GM12878 (cell line): ENCODE measurements around the gene SNRNP25. TPM values are rescaled to one million over a fixed set of nuclear protein-coding genes. Genes with fewer than 3 reads are reported as not detected.

Source experiments
- ATAC-seq: fragments of 200-7000 bp; cut with Tn5 transposase; 3 replicates; pipeline ENCODE4 v1.9.1; 2020; ENCODE audit warnings: mild to moderate bottlenecking, moderate library complexity
- BruUV-seq: library from RNA; stranded (reverse); fragments of 400-500 nt; replicated peaks from 2 replicates; lab custom pipeline; 2021; lab: Mats Ljungman, UMichigan
- CTCF ChIA-PET: fragments of 300-600 bp; sonication (Branson Sonifier 250); formaldehyde crosslinking; extraction: SDS; loops from one replicate; lab custom pipeline; 2021; ENCODE audit warnings: inconsistent platforms; lab: Yijun Ruan, JAX
- POLR2A ChIA-PET: fragments of 350-600 bp; formaldehyde crosslinking; extraction: SDS; loops from one replicate; lab custom pipeline; 2021; ENCODE audit warnings: inconsistent platforms; lab: Charles Lee
- RAD21 ChIA-PET: fragments of 300-600 bp; sonication (Branson Sonifier 250); formaldehyde crosslinking; loops from one replicate; lab custom pipeline; 2023; ENCODE audit warnings: antibody characterized with exemption; ENCODE audit not compliant: unreplicated experiment; lab: Charles Lee
- SMC1A ChIA-PET: fragments of 300-600 bp; sonication (Branson Sonifier 250); formaldehyde crosslinking; loops from one replicate; lab custom pipeline; 2023; ENCODE audit not compliant: unreplicated experiment, uncharacterized antibody; lab: Charles Lee
- DNase-seq: peaks from one replicate; pipeline ENCODE4 v3.0.0-alpha.2; 2011; ENCODE audit warnings: low read depth, low spot score
- FAIRE-seq: peaks from 3 replicates; lab custom pipeline; 2011; peaks lifted over from hg19 to GRCh38; lab: Jason Lieb, UNC
- H2AFZ ChIP-seq: 2 replicates; pipeline ENCODE4 v1.6.0; 2011; ENCODE audit warnings: low read depth, low read length, control low read depth; ENCODE audit not compliant: control insufficient read depth
- H3K27ac ChIP-seq: 2 replicates; pipeline ENCODE4 v1.5.1; 2011; ENCODE audit warnings: control low read depth; ENCODE audit not compliant: control insufficient read depth, insufficient read depth
- H3K27me3 ChIP-seq, 2 experiments: replicated peaks in 1 of 2; 2 replicates each; pipeline versions ENCODE4 v1.6.0 to v1.6.1; 2011; ENCODE audit warnings: low read length in 1 of 2; ENCODE audit not compliant: control insufficient read depth in 2 of 2, insufficient read depth in 2 of 2
- H3K36me3 ChIP-seq, 2 experiments: 2 replicates each; pipeline ENCODE4 v1.5.1; 2011; ENCODE audit warnings: low read length in 1 of 2; ENCODE audit not compliant: control insufficient read depth in 2 of 2, insufficient read depth in 2 of 2
- H3K4me1 ChIP-seq: 2 replicates; pipeline ENCODE4 v1.6.1; 2011; ENCODE audit warnings: mild to moderate bottlenecking, low read length, moderate library complexity, mixed read lengths; ENCODE audit not compliant: control insufficient read depth, insufficient read depth
- H3K4me2 ChIP-seq: 2 replicates; pipeline ENCODE4 v1.6.0; 2011; ENCODE audit warnings: control low read depth; ENCODE audit not compliant: control insufficient read depth, insufficient read depth
- H3K4me3 ChIP-seq: fragments of 200-600 bp; sonication (generic); 2 replicates; pipeline ENCODE4 v1.5.1; 2016
- H3K79me2 ChIP-seq: 2 replicates; pipeline ENCODE4 v1.6.0; 2011; ENCODE audit warnings: low read length; ENCODE audit not compliant: control insufficient read depth, insufficient read depth
- H3K9ac ChIP-seq: 2 replicates; pipeline ENCODE4 v1.8.0; 2011; ENCODE audit warnings: low read length, control low read depth, mixed read lengths; ENCODE audit not compliant: control insufficient read depth, insufficient read depth
- H3K9me3 ChIP-seq: replicated peaks from 3 replicates; pipeline ENCODE4 v1.5.1; 2011; ENCODE audit warnings: mild to moderate bottlenecking, low read length; ENCODE audit not compliant: control insufficient read depth, insufficient read depth
- H4K20me1 ChIP-seq: 2 replicates; pipeline ENCODE4 v1.6.0; 2011; ENCODE audit not compliant: control insufficient read depth, insufficient read depth
- POLR2A ChIP-seq: IDR thresholded peaks from 2 replicates; pipeline ENCODE4 v1.6.1; 2011; ENCODE audit warnings: low read depth, mild to moderate bottlenecking, low read length
- WGBS: methylation state at CpG from one replicate; pipeline ENCODE4 v1.1.6; 2016; ENCODE audit warnings: low lambda C conversion rate; ENCODE audit not compliant: insufficient replicate concordance, insufficient coverage; ENCODE audit errors: missing lambda C conversion rate; 5-methylcytosine and 5-hydroxymethylcytosine counted together
- in situ Hi-C: fragments of 300-500 bp; cut with MboI; formaldehyde crosslinking; loops from 9 replicates; pipeline ENCODE4 v1.14.3; 2018; ENCODE audit warnings: mixed read lengths
- intact Hi-C: fragments of 100-400 bp; cut with micrococcal nuclease; formaldehyde crosslinking; loops from one replicate; pipeline ENCODE4 v1.14.2; 2022; ENCODE audit not compliant: unreplicated experiment
- polyA plus RNA-seq, 11 experiments: library from polyadenylated mRNA; depleted of rRNA in 4 of 11; unstranded in 6 of 11; stranded (reverse) in 5 of 11; fragments of >200 nt; fragmentation: Nextera tagmentation in 4 of 11; fragmentation: Illumina TruSeq in 1 of 11; extraction: Ambion mirVana in 4 of 11; extraction: Trizol in 1 of 11; gene quantifications; 1 replicate in 1 of 11; 2 replicates in 10 of 11; pipeline versions ENCODE4 v1.2.1 to v1.2.3, GENCODE V29; 2011 to 2016; ENCODE audit warnings: inconsistent platforms in 2 of 11, missing spikeins in 2 of 11, low read depth in 1 of 11
- total RNA-seq, 4 experiments: library from RNA; depleted of rRNA in 3 of 4; stranded (reverse); fragments of >200 nt in 3 of 4; fragmentation: Illumina TruSeq in 1 of 4; extraction: Trizol in 1 of 4; gene quantifications; 2 replicates each; pipeline versions ENCODE4 v1.2.1 to v1.2.3, GENCODE V29; 2013 to 2021
- TF ChIP-seq, protein P1 (sequence below): fragments of 450-650 bp; IDR thresholded peaks from 2 replicates; pipeline ENCODE4 v1.6.1; 2017; ENCODE audit warnings: mild to moderate bottlenecking, moderate library complexity

SNRNP25 gene
- total and polyA plus RNA-seq, 10 of the 15 experiments (the other 5 are each of a cell fraction or from before 2014, with no cell fraction given): 40.9 to 138 (median 67.2) TPM

DNA sequence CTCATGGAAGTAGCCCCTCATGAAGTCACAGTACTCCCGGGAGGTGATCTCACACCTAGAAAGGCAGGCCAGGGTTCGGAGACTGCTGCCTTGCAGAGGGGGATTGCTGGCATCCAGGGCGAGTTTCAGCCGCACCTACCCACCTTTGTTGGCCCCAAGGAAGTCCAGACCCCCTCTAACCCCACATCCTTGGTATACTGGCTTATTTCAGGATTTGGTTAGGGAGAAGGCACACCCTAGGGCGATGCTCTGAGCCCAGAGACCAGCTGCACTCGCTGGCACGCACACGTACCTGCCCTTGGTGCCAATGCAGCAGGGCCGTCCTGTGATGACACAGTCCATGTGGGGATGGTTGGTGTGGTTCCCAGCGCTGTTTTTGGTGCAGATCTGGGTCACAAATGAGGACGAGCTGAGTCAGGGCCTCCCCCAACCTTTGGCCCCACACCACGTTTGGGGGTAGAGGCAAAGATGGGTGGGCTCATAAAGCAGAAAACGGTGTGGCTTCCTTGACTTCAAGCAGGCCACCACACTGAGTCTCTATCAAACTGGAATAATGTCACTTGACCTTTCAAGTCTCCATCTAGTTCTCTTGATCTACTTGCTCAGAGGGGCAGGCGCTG is 5.9 kb downstream of the SNRNP25 start:
- Histone ChIP-seq H4K20me1 (no peaks in the 10 kb centered on the region), H3K4me1 (no peaks in the 10 kb centered on the region), H3K9me3 (no peaks in the 10 kb centered on the region), H2AFZ (no peak overlapping the region), H3K4me2 (no peak overlapping the region), H3K27ac (no peak overlapping the region), H3K4me3 (no peak overlapping the region), H3K9ac (no peak overlapping the region), H3K27me3 (no peaks in the 10 kb centered on the region), H3K79me2 (peaks cover 5% of the 10 kb centered on the region), H3K36me3 (peaks cover 6% of the 10 kb centered on the region in 2 experiments)
- DNase-seq (no peak), ATAC-seq (no peak), FAIRE-seq (no peak)
- SMC1A ChIA-PET: no interaction called here
- 82% methylated on average over 14 of the region's 14 CpGs for WGBS
- in situ Hi-C loops: no loop called here
- CTCF ChIA-PET: interaction anchor here (2.0 to 4.0 kb wide), 2 partner anchors 37 kb away, joined by 12 to 16 read pairs; no protein-coding TSS in a partner anchor
- 0 out of 2 replicates have a peak, but pooled peaks have one; percentile 12 for TF ChIP-seq POLR2A
- TF ChIP-seq, protein P1, sequence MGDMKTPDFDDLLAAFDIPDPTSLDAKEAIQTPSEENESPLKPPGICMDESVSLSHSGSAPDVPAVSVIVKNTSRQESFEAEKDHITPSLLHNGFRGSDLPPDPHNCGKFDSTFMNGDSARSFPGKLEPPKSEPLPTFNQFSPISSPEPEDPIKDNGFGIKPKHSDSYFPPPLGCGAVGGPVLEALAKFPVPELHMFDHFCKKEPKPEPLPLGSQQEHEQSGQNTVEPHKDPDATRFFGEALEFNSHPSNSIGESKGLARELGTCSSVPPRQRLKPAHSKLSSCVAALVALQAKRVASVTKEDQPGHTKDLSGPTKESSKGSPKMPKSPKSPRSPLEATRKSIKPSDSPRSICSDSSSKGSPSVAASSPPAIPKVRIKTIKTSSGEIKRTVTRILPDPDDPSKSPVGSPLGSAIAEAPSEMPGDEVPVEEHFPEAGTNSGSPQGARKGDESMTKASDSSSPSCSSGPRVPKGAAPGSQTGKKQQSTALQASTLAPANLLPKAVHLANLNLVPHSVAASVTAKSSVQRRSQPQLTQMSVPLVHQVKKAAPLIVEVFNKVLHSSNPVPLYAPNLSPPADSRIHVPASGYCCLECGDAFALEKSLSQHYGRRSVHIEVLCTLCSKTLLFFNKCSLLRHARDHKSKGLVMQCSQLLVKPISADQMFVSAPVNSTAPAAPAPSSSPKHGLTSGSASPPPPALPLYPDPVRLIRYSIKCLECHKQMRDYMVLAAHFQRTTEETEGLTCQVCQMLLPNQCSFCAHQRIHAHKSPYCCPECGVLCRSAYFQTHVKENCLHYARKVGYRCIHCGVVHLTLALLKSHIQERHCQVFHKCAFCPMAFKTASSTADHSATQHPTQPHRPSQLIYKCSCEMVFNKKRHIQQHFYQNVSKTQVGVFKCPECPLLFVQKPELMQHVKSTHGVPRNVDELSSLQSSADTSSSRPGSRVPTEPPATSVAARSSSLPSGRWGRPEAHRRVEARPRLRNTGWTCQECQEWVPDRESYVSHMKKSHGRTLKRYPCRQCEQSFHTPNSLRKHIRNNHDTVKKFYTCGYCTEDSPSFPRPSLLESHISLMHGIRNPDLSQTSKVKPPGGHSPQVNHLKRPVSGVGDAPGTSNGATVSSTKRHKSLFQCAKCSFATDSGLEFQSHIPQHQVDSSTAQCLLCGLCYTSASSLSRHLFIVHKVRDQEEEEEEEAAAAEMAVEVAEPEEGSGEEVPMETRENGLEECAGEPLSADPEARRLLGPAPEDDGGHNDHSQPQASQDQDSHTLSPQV: no peak
- intact Hi-C loops: no loop called here
- RAD21 ChIA-PET: no interaction called here
- BruUV-seq: no TSS peak
- POLR2A ChIA-PET: interaction anchor here (1.2 kb wide), 1 partner anchor 13 kb away, joined by 3 read pairs; the partner anchor contains the start of gene RHBDF1
